Stimulated activated CD4-positive, alpha-beta T cell treated with anti-CD3 and anti-CD28 coated beads, Interleukin-4, amount 100 ng/mL, for 4 hours (primary cell): ENCODE measurements around the gene LRRC39.

ENCODE experiments used
- DNase-seq, 2 experiments: peaks; one replicate each; pipeline ENCODE4 v3.0.0-alpha.2; 2020

The LRRC39 gene

DNA sequence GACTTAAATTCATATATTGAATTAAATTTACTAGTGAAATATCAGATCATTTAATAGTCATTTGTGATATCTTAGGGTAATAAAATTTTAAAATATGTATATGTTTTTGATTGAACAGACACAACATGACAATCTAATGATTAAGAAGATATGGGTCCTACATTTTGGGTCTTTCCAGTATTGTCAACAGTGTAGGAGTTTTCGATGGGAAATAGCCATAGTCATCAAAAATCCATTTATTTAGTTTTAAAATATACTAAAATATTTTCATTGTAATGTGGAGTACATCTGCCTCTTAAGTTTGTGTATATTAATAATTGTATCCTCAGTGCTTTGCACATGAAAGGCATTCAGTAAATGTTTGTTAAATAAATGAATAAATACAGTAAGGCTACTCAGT is 31.1 kb downstream of the LRRC39 start:
- DNase-seq = no peak

DNA sequence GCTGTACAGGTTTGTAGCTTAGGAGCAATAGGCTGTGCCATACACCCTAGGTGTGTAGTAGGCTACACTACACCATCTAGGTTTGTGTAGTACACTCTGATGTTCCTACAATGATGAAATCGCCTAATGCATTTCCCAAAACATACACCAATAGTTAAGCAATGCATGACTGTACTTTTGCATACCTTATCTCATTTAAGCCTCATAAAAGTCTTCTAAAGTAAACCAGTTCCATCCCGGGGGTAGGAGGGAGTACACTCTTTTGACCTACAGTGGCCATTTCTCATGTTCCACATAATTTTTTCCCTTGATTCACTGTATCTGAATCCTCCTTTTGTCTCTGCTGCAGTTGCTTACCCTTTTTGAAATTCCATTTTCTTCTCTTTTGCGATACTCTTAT is 32.9 kb downstream of the LRRC39 start:
- no peak for DNase-seq

DNA sequence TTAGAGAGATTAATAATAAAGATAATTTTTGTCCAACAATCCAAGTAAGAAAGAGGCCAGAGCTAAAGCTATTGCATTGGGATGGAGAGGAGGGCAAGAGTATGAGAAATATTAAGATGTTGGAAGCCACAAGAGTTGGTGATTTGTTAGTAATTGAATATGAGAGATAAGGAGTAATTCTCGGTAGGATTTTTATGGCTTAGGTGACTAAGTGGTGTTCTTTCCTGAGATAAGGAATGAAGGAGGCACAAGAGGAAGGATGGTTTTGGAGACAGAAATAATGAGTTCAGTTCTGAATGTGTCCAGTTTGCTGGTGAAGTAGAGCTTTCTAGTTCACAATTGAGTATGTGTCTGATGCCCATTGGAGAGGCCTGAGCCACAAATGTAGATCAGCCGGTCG is 35.7 kb downstream of the LRRC39 start:
- DNase-seq = no peak

DNA sequence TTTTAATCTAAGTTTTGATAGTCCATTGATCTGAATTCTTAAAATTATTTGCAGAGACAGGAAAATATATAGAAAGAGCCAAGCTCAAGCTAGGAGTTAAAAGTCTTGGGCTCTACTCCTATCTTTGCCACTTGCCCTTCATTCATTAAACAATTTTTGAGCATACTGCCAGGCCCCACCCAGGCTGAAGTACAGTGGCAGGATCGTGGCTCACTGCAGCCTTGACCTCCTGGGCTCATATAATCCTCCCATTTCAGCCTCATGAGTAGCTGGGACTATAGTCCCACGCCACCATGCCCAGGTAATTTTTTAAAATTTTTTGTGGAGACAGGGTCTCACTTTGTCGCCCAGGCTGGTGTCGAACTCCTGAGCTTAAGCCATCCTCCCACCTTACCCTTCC is 36.9 kb downstream of the LRRC39 start:
- no peak for DNase-seq

DNA sequence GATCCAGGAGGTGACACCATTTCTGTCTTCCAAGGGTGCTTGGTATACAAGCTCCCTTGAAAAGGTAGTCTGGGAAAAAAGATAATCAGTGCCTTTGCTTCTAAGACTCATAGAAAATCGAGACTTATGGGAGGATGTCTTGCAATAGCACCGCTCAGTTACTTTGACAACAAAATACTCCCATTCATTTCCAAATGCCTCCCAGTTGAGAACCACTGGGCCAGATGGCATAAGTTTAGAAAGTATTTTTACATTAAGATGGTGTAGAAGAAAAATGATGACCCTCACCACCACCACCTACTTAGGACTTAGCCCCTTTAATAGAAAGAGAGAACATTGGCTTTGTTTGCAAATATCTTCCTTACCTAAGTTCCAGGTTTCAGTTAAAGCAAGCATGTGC is 40.5 kb downstream of the LRRC39 start:
- DNase-seq = no peak

DNA sequence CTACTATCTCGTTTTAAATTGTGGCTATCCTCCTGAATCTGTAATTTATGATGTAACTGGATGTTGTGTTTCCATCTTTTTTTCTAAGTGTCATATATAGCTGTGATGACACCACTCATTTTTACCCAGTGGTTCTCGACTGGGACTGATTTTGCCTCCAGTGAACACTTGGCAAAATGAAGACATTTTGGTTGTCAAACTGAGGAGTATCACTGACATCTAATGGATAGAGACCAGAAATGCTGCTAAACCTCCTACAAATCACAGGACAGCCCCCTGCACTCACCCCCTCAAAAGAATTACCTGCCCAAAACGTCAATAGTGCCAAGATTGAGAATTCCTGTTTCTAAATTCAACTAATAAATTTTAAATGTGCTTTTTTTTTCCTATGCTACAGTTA is 43.2 kb downstream of the LRRC39 start:
- DNase-seq = no peak

DNA sequence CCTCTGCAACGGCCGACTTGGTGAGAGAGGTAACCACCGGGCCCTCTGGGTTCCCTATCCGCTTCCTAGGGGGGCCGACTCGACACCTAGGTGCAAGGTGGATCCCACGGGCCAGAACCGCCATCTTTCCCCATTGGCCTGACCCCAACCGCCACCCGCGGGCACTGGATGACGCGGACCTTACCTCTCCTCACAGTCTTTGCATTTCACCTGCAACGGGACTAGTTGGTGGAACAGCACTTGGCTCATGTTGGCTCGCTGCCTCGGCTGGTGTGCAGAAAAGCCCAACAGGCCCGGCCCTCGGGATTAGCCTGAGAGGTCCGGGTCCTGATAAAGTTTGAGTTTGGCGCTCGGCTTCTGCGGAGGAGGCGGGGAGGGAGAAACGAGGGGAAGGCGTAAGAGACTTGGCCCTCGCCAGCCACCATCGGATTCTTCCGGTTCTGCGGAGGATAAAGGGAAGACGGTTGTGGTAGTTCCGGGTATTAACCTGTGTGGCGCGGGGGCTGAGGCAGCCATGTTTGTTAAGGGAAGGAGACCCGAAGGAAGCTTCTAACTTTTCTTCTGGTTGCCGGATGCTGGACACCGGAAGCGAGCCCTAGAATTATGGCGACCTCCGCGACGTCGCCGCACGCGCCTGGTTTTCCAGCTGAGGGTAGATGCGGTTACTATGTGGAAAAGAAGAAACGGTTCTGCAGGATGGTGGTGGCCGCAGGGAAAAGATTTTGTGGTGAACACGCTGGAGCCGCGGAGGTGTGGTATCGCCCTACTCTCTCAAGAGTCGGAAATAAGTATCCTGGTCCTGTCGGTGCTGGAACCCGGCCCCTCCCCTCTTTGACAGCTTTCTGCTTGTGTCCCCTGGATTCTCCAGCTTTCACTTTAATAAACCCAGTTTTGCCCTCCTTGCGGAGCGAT is 45.2 kb downstream of the LRRC39 start, which contains the start of the genes SASS6 and TRMT13:
SASS6 (minus strand) TSS at position 365 of the 912 bp plus-strand sequence; CDS start at position 249, 116 bp downstream.
TRMT13 (plus strand) TSS at position 598 of the 912 bp plus-strand sequence; CDS start at position 604, 6 bp downstream.
- peak; percentile 84 to 95 for DNase-seq

DNA sequence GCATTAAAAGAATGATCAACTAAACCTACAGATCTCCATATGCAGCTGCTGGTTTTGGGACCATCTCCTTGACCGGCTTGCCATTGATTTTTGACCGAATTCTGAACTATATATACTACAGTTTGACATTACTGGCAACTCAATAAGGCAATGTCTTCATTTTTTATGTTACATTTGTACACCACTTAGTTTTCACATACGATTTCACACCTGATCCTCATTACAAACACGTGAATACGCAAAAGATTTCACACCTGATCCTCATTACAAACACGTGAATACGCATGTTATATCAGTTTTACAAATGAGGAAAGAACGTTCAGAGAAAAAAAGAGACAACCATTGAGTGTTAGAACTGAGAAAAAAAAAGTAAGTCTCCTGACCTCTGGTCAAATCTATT is 46.4 kb downstream of the LRRC39 start:
- DNase-seq = no peak

DNA sequence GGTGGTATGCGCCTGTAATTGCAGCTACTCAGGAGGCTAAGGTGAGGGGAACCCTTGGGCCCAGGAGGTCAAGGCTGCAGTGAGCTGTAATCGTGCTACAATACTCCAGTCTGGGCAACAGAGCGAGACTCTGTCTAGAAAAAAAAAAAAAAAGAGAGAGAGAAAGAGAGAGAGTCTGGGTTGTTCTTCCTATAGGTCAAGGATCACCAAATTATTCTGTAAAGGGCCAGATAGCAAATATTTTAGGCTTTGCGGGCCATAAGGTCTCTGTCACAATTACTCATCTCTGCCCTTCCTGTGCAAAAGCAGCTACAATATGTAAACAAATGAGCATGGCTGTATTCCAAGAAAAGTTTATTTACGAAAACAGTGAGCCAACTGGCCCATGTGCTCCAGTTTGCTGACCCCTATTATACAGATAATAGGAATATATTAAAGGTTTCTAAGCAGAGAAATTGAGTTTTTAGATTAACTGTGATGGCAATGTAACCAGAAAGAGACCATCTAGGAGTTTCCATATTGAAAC is 47.4 kb downstream of the LRRC39 start:
- DNase-seq = no peak

DNA sequence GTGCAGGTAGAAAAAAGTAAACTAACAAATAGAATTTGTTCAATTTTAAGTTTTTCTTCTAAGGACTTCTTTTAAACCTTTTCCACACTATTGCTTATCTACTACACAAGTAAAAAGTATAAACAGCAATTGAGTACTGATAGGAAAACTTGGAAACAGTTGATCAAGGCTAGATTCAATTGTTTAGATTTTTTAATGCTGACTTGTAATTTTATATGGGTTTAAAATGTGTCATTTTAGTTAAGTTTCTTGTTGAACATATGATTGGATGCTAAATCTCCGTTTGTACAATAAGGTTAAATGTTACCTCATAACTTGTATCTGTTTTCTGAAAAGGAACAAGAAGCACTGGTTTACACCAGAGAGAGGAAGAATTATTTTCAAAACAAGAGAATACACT is 50.8 kb downstream of the LRRC39 start:
- no peak for DNase-seq

DNA sequence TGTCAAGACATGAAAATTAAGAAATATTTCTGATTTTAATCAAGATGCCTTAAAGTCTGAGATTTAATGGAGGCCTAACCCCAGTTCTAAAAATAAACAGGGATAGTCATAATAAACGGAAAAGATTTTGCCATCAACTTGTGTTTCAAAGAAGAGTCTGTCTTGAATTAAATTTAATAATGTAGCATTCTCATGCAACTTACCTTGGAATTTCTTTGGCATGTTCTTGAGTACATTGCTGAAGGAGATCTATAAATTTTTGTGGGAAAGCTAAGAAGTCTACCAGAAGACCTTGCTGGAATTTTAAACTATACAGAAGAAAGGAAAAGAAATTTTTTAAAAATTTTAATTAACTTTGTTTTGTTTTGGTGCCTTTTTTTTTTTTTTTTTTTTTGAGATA is 55.9 kb downstream of the LRRC39 start:
- DNase-seq = no peak

DNA sequence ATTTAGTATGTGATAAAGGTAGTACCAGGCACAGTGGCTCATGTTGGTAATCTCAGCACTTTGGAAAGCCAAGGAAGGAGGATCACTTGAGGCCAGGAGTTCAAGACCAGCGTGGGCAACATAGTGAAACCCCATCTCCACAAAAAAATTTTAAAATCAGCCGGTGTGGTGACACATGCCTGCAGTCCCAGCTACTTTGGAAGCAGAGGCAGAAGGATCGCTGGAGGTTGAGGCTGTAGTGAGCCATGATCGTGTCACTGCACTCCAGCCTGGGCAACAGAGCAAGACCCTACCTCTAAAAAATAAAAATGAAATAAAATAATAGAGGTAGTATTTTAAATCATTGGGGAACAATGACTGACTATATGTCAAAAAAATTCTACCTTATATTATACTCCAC is 62.5 kb downstream of the LRRC39 start:
- no peak for DNase-seq

DNA sequence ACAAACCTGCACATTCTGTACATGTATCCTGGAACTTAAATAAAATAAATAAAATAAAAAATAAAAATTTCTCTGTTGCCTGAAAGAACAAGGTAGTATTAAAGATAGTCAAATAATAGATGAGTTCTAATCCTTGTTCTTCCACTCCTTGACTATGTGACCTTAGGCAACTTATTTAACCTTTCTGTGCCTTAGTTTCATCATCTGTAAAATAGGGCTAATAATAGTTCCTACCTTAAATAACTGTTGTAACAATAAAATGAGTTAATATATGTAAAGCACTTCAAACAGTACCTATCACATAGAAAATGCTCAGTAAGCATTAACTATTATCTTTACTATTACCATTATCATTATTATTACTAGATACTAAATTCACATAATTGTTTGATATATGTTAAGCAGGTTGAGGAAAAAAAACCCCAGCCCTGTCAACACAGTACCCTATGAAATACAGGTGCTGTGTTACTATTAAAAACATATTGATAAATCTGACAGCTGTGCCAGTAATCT is 68.4 kb downstream of the LRRC39 start:
- DNase-seq = no peak

DNA sequence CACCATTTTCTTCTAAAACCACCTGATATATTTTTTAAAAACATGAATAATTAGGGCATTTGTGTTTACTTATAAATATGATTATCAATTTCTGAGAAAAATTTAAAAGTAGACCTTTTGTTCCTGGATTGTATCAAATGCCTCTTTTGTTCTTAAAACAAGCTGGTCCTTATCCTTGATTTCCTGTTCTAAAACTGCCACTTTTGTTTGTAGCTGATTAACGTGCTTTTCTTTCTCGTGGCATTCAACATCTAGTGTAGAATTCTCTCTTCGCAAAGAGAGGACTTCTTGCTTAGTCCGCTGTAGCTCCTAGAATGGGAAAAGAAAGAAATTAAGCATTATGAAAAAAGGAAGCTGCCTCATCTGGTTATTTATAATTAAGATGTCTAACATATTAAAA is 70.4 kb downstream of the LRRC39 start:
- DNase-seq = no peak

DNA sequence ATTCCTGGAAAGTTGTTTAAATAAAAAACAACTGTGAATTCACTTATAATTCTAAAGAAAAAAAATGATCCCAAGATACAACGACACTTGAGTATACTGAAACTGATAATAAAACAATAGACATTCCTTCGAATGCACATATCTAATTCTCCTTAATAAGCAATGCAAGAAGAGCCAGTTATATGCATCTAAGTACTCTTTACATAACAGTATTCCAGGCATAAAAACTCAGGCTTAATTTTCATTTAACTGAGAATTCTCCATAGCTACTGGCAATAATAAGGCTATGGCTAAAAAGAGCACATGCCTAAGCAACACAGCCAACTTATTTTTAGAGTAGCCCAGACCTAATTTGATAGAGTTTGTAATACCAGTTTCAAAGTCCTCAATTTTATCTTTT is 76.5 kb downstream of the LRRC39 start:
- DNase-seq = no peak

DNA sequence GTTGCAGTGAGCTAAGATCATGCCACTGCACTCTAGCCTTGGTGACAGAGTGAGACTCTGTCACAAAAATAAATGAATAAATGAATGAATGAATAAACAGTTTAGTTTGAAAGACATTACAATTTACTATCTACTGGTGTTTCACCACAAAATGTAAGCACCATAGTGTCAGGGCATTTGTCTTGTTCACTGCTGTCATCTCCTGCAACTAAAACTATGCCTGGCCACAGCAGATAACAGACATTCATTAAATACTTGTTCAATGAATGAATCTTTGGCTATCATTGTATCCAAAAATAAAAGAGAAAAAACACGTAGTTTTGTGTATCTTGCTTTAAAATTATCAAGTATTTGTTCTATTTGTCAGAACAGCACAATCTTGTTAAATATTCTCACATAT is 77.9 kb downstream of the LRRC39 start:
- no peak for DNase-seq
